IMR-90 (cell line): ENCODE data around the gene HTR3C.

Experiments used
- CHD1 ChIP-seq: IDR thresholded peaks from 2 replicates; pipeline ENCODE4 v1.6.1; 2012; ENCODE audit warnings: low read depth, low read length, improper control_type of control experiment
- CTCF ChIP-seq: conservative IDR thresholded peaks from 2 replicates; pipeline ENCODE4 v1.5.1; 2012; ENCODE audit warnings: mild to moderate bottlenecking, low read depth, low read length, improper control_type of control experiment
- ELK1 ChIP-seq: fragments of 150-350 bp; IDR thresholded peaks from 2 replicates; pipeline ENCODE4 v1.6.1; 2016; ENCODE audit warnings: low read depth, mild to moderate bottlenecking, low read length, moderate library complexity, borderline replicate concordance
- MAFK ChIP-seq: IDR thresholded peaks from 2 replicates; pipeline ENCODE4 v1.6.1; 2012; ENCODE audit warnings: low read depth, low read length, improper control_type of control experiment
- MAZ ChIP-seq: IDR thresholded peaks from 2 replicates; pipeline ENCODE4 v1.6.1; 2012; ENCODE audit warnings: low read depth, mild to moderate bottlenecking, low read length, improper control_type of control experiment, moderate library complexity, borderline replicate concordance
- MXI1 ChIP-seq: IDR thresholded peaks from 2 replicates; pipeline ENCODE4 v1.6.1; 2012; ENCODE audit warnings: low read depth, mild to moderate bottlenecking, low read length, moderate library complexity, borderline replicate concordance
- POLR2A ChIP-seq: IDR thresholded peaks from 2 replicates; pipeline ENCODE4 v1.6.1; 2012; ENCODE audit warnings: mild to moderate bottlenecking, low read depth, low read length
- RAD21 ChIP-seq: IDR thresholded peaks from 2 replicates; pipeline ENCODE4 v1.6.1; 2012; ENCODE audit warnings: low read length, improper control_type of control experiment
- RCOR1 ChIP-seq: IDR thresholded peaks from 2 replicates; pipeline ENCODE4 v1.6.1; 2012; ENCODE audit warnings: mild to moderate bottlenecking, low read length, improper control_type of control experiment; ENCODE audit not compliant: insufficient replicate concordance
- RFX5 ChIP-seq: IDR thresholded peaks from 2 replicates; pipeline ENCODE4 v1.8.0; 2012; ENCODE audit warnings: low read depth, mild to moderate bottlenecking, low read length, moderate library complexity
- SMC3 ChIP-seq: fragments of 150-350 bp; IDR thresholded peaks from 2 replicates; pipeline ENCODE4 v1.6.1; 2016; ENCODE audit warnings: low read depth, mild to moderate bottlenecking, antibody characterized with exemption, low read length, moderate library complexity

GRCh38 chr3:184059424-184059823, 6.6 kb downstream of the HTR3C start:
- TF ChIP-seq CTCF, result no peak
- no peak for TF ChIP-seq RFX5
- TF ChIP-seq POLR2A, result no peak
- TF ChIP-seq CHD1, result no peak
- TF ChIP-seq RAD21, result no peak
- no peak for TF ChIP-seq MXI1
- no peak for TF ChIP-seq RCOR1
- no peak for TF ChIP-seq MAFK
- TF ChIP-seq SMC3, result no peak
- TF ChIP-seq ELK1, result no peak
- TF ChIP-seq MAZ, result no peak
